ENCODE measurements around the gene HDAC1.

Gene HDAC1

GRCh38 chr1:32272557-32273390 is 19.1 kb upstream of the HDAC1 start:
- Histone ChIP-seq H3K4ac (ENCODE audit: low read depth, low read length) (no peak overlapping the region), H3K27me3 (ENCODE audit: insufficient read depth, low read length) (no peaks in the 10 kb centered on the region), H4K91ac (ENCODE audit: low read depth, low read length) (no peak overlapping the region), H2BK120ac (ENCODE audit: insufficient read depth, low read length, poor library complexity) (no peak overlapping the region), H3K9ac (ENCODE audit: low read length) (no peak overlapping the region), H3K4me1 (ENCODE audit: control insufficient read depth in 1 of 2, insufficient read depth in 2 of 2, low read length in 2 of 2) (peaks cover 0 to 7% of the 10 kb centered on the region in 2 experiments), H3K4me2 (ENCODE audit: low read length) (no peak overlapping the region), H3K36me3 (ENCODE audit: control insufficient read depth in 1 of 2, insufficient read depth in 2 of 2, low read length in 2 of 2) (no peaks in the 10 kb centered on the region), H2BK12ac (ENCODE audit: low read length) (no peak overlapping the region), H3K14ac (ENCODE audit: low read length) (no peak overlapping the region), H3K79me2 (ENCODE audit: control insufficient read depth, insufficient read depth, low read length, poor library complexity) (no peaks in the 10 kb centered on the region), H3K4me3 (ENCODE audit: low read depth, low read length) (peak overlapping the region; percentile 36), H3K79me1 (ENCODE audit: low read length) (no peaks in the 10 kb centered on the region), H2AFZ (ENCODE audit: insufficient read depth, low read length, poor library complexity) (no peak overlapping the region), H2AK5ac (ENCODE audit: low read length) (no peak overlapping the region), H3K27ac (ENCODE audit: low read depth, low read length) (no peak overlapping the region), H4K8ac (ENCODE audit: low read depth, low read length) (no peak overlapping the region), H2BK5ac (ENCODE audit: low read depth, low read length, poor library complexity) (no peak overlapping the region), H4K12ac (ENCODE audit: low read depth, low read length) (no peak overlapping the region), H3K18ac (ENCODE audit: low read length) (no peak overlapping the region), H3K23ac (ENCODE audit: low read length) (peak overlapping the region; percentile 85), H3K9me3 (ENCODE audit: insufficient read depth, low read depth, low read length) (peaks cover 10% of the 10 kb centered on the region)
- WGBS (ENCODE audit: extremely low coverage, insufficient coverage, insufficient read length): 100% methylated on average over 2 of the region's 7 CpGs
- no peak for DNase-seq

DNA sequence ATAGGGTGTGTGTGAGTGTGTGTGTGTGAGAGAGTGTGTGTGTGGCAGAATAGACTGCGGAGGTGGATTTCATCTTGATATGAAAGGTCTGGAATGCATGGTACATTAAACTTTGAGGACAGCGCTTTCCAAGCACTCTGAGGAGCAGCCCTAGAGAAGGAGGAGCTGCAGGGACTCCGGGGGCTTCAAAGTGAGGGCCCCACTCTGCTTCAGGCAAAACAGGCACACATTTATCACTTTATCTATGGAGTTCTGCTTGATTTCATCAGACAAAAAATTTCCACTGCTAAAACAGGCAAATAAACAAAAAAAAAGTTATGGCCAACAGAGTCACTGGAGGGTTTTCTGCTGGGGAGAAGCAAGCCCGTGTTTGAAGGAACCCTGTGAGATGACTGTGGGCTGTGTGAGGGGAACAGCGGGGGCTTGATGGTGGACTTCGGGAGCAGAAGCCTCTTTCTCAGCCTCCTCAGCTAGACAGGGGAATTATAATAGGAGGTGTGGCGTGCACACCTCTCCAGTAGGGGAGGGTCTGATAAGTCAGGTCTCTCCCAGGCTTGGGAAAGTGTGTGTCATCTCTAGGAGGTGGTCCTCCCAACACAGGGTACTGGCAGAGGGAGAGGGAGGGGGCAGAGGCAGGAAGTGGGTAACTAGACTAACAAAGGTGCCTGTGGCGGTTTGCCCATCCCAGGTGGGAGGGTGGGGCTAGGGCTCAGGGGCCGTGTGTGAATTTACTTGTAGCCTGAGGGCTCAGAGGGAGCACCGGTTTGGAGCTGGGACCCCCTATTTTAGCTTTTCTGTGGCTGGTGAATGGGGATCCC is 18.3 kb upstream of the HDAC1 start:
- Histone ChIP-seq H3K4me2 (ENCODE audit: low read length) (no peak overlapping the region), H3K4ac (ENCODE audit: low read depth, low read length) (no peak overlapping the region), H3K9me3 (ENCODE audit: insufficient read depth, low read depth, low read length) (peaks cover 10% of the 10 kb centered on the region), H4K8ac (ENCODE audit: low read depth, low read length) (no peak overlapping the region), H3K4me1 (ENCODE audit: control insufficient read depth in 1 of 2, insufficient read depth in 2 of 2, low read length in 2 of 2) (peaks cover 0 to 7% of the 10 kb centered on the region in 2 experiments), H3K79me1 (ENCODE audit: low read length) (no peaks in the 10 kb centered on the region), H4K12ac (ENCODE audit: low read depth, low read length) (no peak overlapping the region), H3K14ac (ENCODE audit: low read length) (no peak overlapping the region), H3K18ac (ENCODE audit: low read length) (no peak overlapping the region), H3K79me2 (ENCODE audit: control insufficient read depth, insufficient read depth, low read length, poor library complexity) (no peaks in the 10 kb centered on the region), H3K9ac (ENCODE audit: low read length) (no peak overlapping the region), H2AFZ (ENCODE audit: insufficient read depth, low read length, poor library complexity) (no peak overlapping the region), H3K27me3 (ENCODE audit: insufficient read depth, low read length) (no peaks in the 10 kb centered on the region), H3K4me3 (ENCODE audit: low read depth, low read length) (no peak overlapping the region), H2BK5ac (ENCODE audit: low read depth, low read length, poor library complexity) (no peak overlapping the region), H3K36me3 (ENCODE audit: control insufficient read depth in 1 of 2, insufficient read depth in 2 of 2, low read length in 2 of 2) (no peaks in the 10 kb centered on the region), H2AK5ac (ENCODE audit: low read length) (no peak overlapping the region), H3K23ac (ENCODE audit: low read length) (no peak overlapping the region), H4K91ac (ENCODE audit: low read depth, low read length) (no peak overlapping the region), H3K27ac (ENCODE audit: low read depth, low read length) (no peak overlapping the region), H2BK120ac (ENCODE audit: insufficient read depth, low read length, poor library complexity) (no peak overlapping the region), H2BK12ac (ENCODE audit: low read length) (no peak overlapping the region)
- DNase-seq: no peak
- no CpG with 5 or more reads among the region's 10 CpGs for WGBS (ENCODE audit: extremely low coverage, insufficient coverage, insufficient read length)

- Histone ChIP-seq H3K27ac (ENCODE audit: low read depth, low read length) (no peak overlapping the region), H2BK120ac (ENCODE audit: insufficient read depth, low read length, poor library complexity) (no peak overlapping the region), H3K79me2 (ENCODE audit: control insufficient read depth, insufficient read depth, low read length, poor library complexity) (no peaks in the 10 kb centered on the region), H4K12ac (ENCODE audit: low read depth, low read length) (no peak overlapping the region), H3K4me3 (ENCODE audit: low read depth, low read length) (no peak overlapping the region), H2BK5ac (ENCODE audit: low read depth, low read length, poor library complexity) (no peak overlapping the region), H3K79me1 (ENCODE audit: low read length) (no peaks in the 10 kb centered on the region), H4K8ac (ENCODE audit: low read depth, low read length) (no peak overlapping the region), H2AK5ac (ENCODE audit: low read length) (no peak overlapping the region), H3K9ac (ENCODE audit: low read length) (no peak overlapping the region), H3K27me3 (ENCODE audit: insufficient read depth, low read length) (no peaks in the 10 kb centered on the region), H3K36me3 (ENCODE audit: control insufficient read depth in 1 of 2, insufficient read depth in 2 of 2, low read length in 2 of 2) (no peaks in the 10 kb centered on the region), H2BK12ac (ENCODE audit: low read length) (no peak overlapping the region), H3K9me3 (ENCODE audit: insufficient read depth, low read depth, low read length) (peaks cover 11% of the 10 kb centered on the region), H2AFZ (ENCODE audit: insufficient read depth, low read length, poor library complexity) (no peak overlapping the region), H3K4me2 (ENCODE audit: low read length) (no peak overlapping the region), H3K14ac (ENCODE audit: low read length) (no peak overlapping the region), H3K18ac (ENCODE audit: low read length) (no peak overlapping the region), H4K91ac (ENCODE audit: low read depth, low read length) (no peak overlapping the region), H3K4me1 (ENCODE audit: control insufficient read depth in 1 of 2, insufficient read depth in 2 of 2, low read length in 2 of 2) (peaks cover 0 to 7% of the 10 kb centered on the region in 2 experiments), H3K23ac (ENCODE audit: low read length) (no peak overlapping the region), H3K4ac (ENCODE audit: low read depth, low read length) (no peak overlapping the region)
- DNase-seq: no peak
- WGBS (ENCODE audit: extremely low coverage, insufficient coverage, insufficient read length): no CpG with 5 or more reads among the region's 31 CpGs
These were observed 17.1 kb upstream of the HDAC1 start for GRCh38 chr1:32274646-32275340.

DNA sequence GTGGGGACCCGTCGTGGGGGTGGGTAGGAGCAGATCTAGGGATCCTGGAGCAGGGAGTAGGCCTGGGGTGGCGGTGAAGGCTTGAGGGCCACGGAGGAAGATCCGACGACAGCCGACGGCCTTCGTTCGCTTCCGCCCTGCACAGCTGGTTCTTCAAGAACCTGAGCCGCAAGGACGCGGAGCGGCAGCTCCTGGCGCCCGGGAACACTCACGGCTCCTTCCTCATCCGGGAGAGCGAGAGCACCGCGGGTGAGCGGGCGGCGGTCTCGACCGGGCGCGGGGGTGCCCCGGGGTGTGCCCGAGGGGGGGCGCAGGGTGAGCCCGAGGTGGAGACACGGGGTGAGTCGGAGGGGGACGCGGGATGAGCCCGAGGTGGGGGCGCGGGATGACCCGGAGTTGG is 16.5 kb upstream of the HDAC1 start:
- H2AK5ac ChIP-seq (ENCODE audit: low read length): no peak overlapping the region
- no peak overlapping the region for H3K14ac ChIP-seq (ENCODE audit: low read length)
- no peaks in the 10 kb centered on the region for H3K79me1 ChIP-seq (ENCODE audit: low read length)
- no peak overlapping the region for H3K27ac ChIP-seq (ENCODE audit: low read depth, low read length)
- no peaks in the 10 kb centered on the region for H3K27me3 ChIP-seq (ENCODE audit: insufficient read depth, low read length)
- H3K9me3 ChIP-seq (ENCODE audit: insufficient read depth, low read depth, low read length): peaks cover 12% of the 10 kb centered on the region
- H3K79me2 ChIP-seq (ENCODE audit: control insufficient read depth, insufficient read depth, low read length, poor library complexity): no peaks in the 10 kb centered on the region
- H3K4me2 ChIP-seq (ENCODE audit: low read length): no peak overlapping the region
- no peak overlapping the region for H3K9ac ChIP-seq (ENCODE audit: low read length)
- no peak overlapping the region for H4K8ac ChIP-seq (ENCODE audit: low read depth, low read length)
- H2BK12ac ChIP-seq (ENCODE audit: low read length): no peak overlapping the region
- H2BK120ac ChIP-seq (ENCODE audit: insufficient read depth, low read length, poor library complexity): no peak overlapping the region
- H3K4me1 ChIP-seq (ENCODE audit: control insufficient read depth in 1 of 2, insufficient read depth in 2 of 2, low read length in 2 of 2): peaks cover 0 to 7% of the 10 kb centered on the region in 2 experiments
- H2BK5ac ChIP-seq (ENCODE audit: low read depth, low read length, poor library complexity): no peak overlapping the region
- no peak overlapping the region for H3K4me3 ChIP-seq (ENCODE audit: low read depth, low read length)
- H4K91ac ChIP-seq (ENCODE audit: low read depth, low read length): no peak overlapping the region
- H3K23ac ChIP-seq (ENCODE audit: low read length): no peak overlapping the region
- H3K36me3 ChIP-seq (ENCODE audit: control insufficient read depth in 1 of 2, insufficient read depth in 2 of 2, low read length in 2 of 2): no peaks in the 10 kb centered on the region
- DNase-seq: peak in 1 of 2 donors; percentile 29
- H3K18ac ChIP-seq (ENCODE audit: low read length): no peak overlapping the region
- no peak overlapping the region for H4K12ac ChIP-seq (ENCODE audit: low read depth, low read length)
- H2AFZ ChIP-seq (ENCODE audit: insufficient read depth, low read length, poor library complexity): no peak overlapping the region
- H3K4ac ChIP-seq (ENCODE audit: low read depth, low read length): no peak overlapping the region
- no CpG with 5 or more reads among the region's 41 CpGs for WGBS (ENCODE audit: extremely low coverage, insufficient coverage, insufficient read length)
